ENCODE results near the gene PSME3.
A peak's percentile ranks its signal among the peaks of the same experiment; 100 is the strongest.

The PSME3 gene

GRCh38 chr17:42848093-42848492 lies 14.9 kb downstream of the PSME3 start:
- no peak overlapping the region for H4K91ac ChIP-seq (ENCODE audit: low read length)
- no peak overlapping the region for H3K23ac ChIP-seq (ENCODE audit: low read length in 2 of 2)
- peaks cover 5 to 20% of the 10 kb centered on the region in 2 experiments for H3K27me3 ChIP-seq (ENCODE audit: control insufficient read depth in 1 of 2, insufficient read depth in 1 of 2, low read length in 2 of 2)
- peaks cover 27 to 31% of the 10 kb centered on the region in 2 experiments for H3K36me3 ChIP-seq (ENCODE audit: control insufficient read depth in 1 of 2, insufficient read depth in 2 of 2, low read depth in 1 of 2, low read length in 2 of 2)
- no peak overlapping the region for H2BK12ac ChIP-seq (ENCODE audit: low read length in 2 of 2)
- 75% methylated on average over 2 of the region's 3 CpGs for WGBS
- no peak overlapping the region for H2BK15ac ChIP-seq (ENCODE audit: low read depth, poor library complexity, severe bottlenecking)
- no peak overlapping the region for H4K8ac ChIP-seq (ENCODE audit: low read length)
- H3K27ac ChIP-seq (ENCODE audit: low read length, poor library complexity, severe bottlenecking): no peak overlapping the region
- no peak overlapping the region for H2AFZ ChIP-seq (ENCODE audit: low read depth, low read length)
- H3K4me2 ChIP-seq (ENCODE audit: low read length, poor library complexity, severe bottlenecking): no peak overlapping the region
- no peak overlapping the region for H3K4ac ChIP-seq (ENCODE audit: low read depth in 1 of 2, low read length in 2 of 2)
- H3K18ac ChIP-seq (ENCODE audit: low read depth in 1 of 2, low read length in 2 of 2): no peak overlapping the region
- no peak overlapping the region for H3K4me3 ChIP-seq (ENCODE audit: insufficient read depth in 1 of 2, low read depth in 1 of 2, low read length in 2 of 2)
- H3K9me3 ChIP-seq (ENCODE audit: control insufficient read depth, low read length): no peaks in the 10 kb centered on the region
- no peak overlapping the region for H2BK120ac ChIP-seq (ENCODE audit: low read depth, low read length)
- H2BK5ac ChIP-seq (ENCODE audit: low read depth, low read length, poor library complexity, severe bottlenecking): no peak overlapping the region
- no peak overlapping the region for H2AK5ac ChIP-seq (ENCODE audit: low read length, severe bottlenecking)
- no peak overlapping the region for H3K9ac ChIP-seq (ENCODE audit: low read length)
- peaks cover 8% of the 10 kb centered on the region for H3K79me1 ChIP-seq (replicated peaks; ENCODE audit: low read length, poor library complexity, severe bottlenecking)
- peaks cover 11% of the 10 kb centered on the region for H3K4me1 ChIP-seq (ENCODE audit: control insufficient read depth, insufficient read depth, low read depth, low read length)
- no peak for DNase-seq
- H3K14ac ChIP-seq (ENCODE audit: low read length in 2 of 2): no peak overlapping the region

- H3K23ac ChIP-seq (ENCODE audit: low read length in 2 of 2): no peak overlapping the region
- H3K9ac ChIP-seq (ENCODE audit: low read length): no peak overlapping the region
- no peak overlapping the region for H2BK12ac ChIP-seq (ENCODE audit: low read length in 2 of 2)
- H2BK15ac ChIP-seq (ENCODE audit: low read depth, poor library complexity, severe bottlenecking): no peak overlapping the region
- H3K9me3 ChIP-seq (ENCODE audit: control insufficient read depth, low read length): no peaks in the 10 kb centered on the region
- H3K18ac ChIP-seq (ENCODE audit: low read depth in 1 of 2, low read length in 2 of 2): no peak overlapping the region
- no peak overlapping the region for H4K8ac ChIP-seq (ENCODE audit: low read length)
- H3K79me1 ChIP-seq (replicated peaks; ENCODE audit: low read length, poor library complexity, severe bottlenecking): peaks cover 7% of the 10 kb centered on the region
- H4K91ac ChIP-seq (ENCODE audit: low read length): no peak overlapping the region
- H3K4ac ChIP-seq (ENCODE audit: low read depth in 1 of 2, low read length in 2 of 2): no peak overlapping the region
- H3K4me3 ChIP-seq (ENCODE audit: insufficient read depth in 1 of 2, low read depth in 1 of 2, low read length in 2 of 2): no peak overlapping the region
- H2AFZ ChIP-seq (ENCODE audit: low read depth, low read length): no peak overlapping the region
- no peak overlapping the region for H2BK120ac ChIP-seq (ENCODE audit: low read depth, low read length)
- DNase-seq: no peak
- H3K36me3 ChIP-seq (ENCODE audit: control insufficient read depth in 1 of 2, insufficient read depth in 2 of 2, low read depth in 1 of 2, low read length in 2 of 2): peaks cover 18 to 26% of the 10 kb centered on the region in 2 experiments
- H2AK5ac ChIP-seq (ENCODE audit: low read length, severe bottlenecking): no peak overlapping the region
- H2BK5ac ChIP-seq (ENCODE audit: low read depth, low read length, poor library complexity, severe bottlenecking): no peak overlapping the region
- peaks cover 8 to 24% of the 10 kb centered on the region in 2 experiments for H3K27me3 ChIP-seq (ENCODE audit: control insufficient read depth in 1 of 2, insufficient read depth in 1 of 2, low read length in 2 of 2)
- 80% methylated on average over 1 of the region's 9 CpGs for WGBS
- peaks cover 11% of the 10 kb centered on the region for H3K4me1 ChIP-seq (ENCODE audit: control insufficient read depth, insufficient read depth, low read depth, low read length)
- H3K4me2 ChIP-seq (ENCODE audit: low read length, poor library complexity, severe bottlenecking): no peak overlapping the region
- no peak overlapping the region for H3K27ac ChIP-seq (ENCODE audit: low read length, poor library complexity, severe bottlenecking)
- H3K14ac ChIP-seq (ENCODE audit: low read length in 2 of 2): no peak overlapping the region
Observed at GRCh38 chr17:42849031-42849430, 15.8 kb downstream of the PSME3 start.

- Histone ChIP-seq H2BK5ac (ENCODE audit: low read depth, low read length, poor library complexity, severe bottlenecking) (no peak overlapping the region), H3K4me3 (ENCODE audit: insufficient read depth in 1 of 2, low read depth in 1 of 2, low read length in 2 of 2) (no peak overlapping the region), H2BK12ac (ENCODE audit: low read length in 2 of 2) (no peak overlapping the region), H4K91ac (ENCODE audit: low read length) (no peak overlapping the region), H2AFZ (ENCODE audit: low read depth, low read length) (no peak overlapping the region), H3K14ac (ENCODE audit: low read length in 2 of 2) (no peak overlapping the region), H4K8ac (ENCODE audit: low read length) (no peak overlapping the region), H3K18ac (ENCODE audit: low read depth in 1 of 2, low read length in 2 of 2) (no peak overlapping the region), H3K9me3 (ENCODE audit: control insufficient read depth, low read length) (no peaks in the 10 kb centered on the region), H2BK120ac (ENCODE audit: low read depth, low read length) (no peak overlapping the region), H3K4me2 (ENCODE audit: low read length, poor library complexity, severe bottlenecking) (no peak overlapping the region), H2AK5ac (ENCODE audit: low read length, severe bottlenecking) (no peak overlapping the region), H3K4ac (ENCODE audit: low read depth in 1 of 2, low read length in 2 of 2) (no peak overlapping the region), H3K9ac (ENCODE audit: low read length) (no peak overlapping the region), H3K36me3 (ENCODE audit: control insufficient read depth in 1 of 2, insufficient read depth in 2 of 2, low read depth in 1 of 2, low read length in 2 of 2) (peaks cover 12 to 20% of the 10 kb centered on the region in 2 experiments), H3K23ac (ENCODE audit: low read length in 2 of 2) (no peak overlapping the region), H3K79me1 (replicated peaks; ENCODE audit: low read length, poor library complexity, severe bottlenecking) (peaks cover 4% of the 10 kb centered on the region), H3K27me3 (ENCODE audit: control insufficient read depth in 1 of 2, insufficient read depth in 1 of 2, low read length in 2 of 2) (peaks cover 8 to 24% of the 10 kb centered on the region in 2 experiments), H3K4me1 (ENCODE audit: control insufficient read depth, insufficient read depth, low read depth, low read length) (peaks cover 11% of the 10 kb centered on the region), H2BK15ac (ENCODE audit: low read depth, poor library complexity, severe bottlenecking) (no peak overlapping the region), H3K27ac (ENCODE audit: low read length, poor library complexity, severe bottlenecking) (no peak overlapping the region)
- 81% methylated on average over 8 of the region's 8 CpGs for whole genome bisulfite sequencing
- no peak for DNase-seq
Observed at GRCh38 chr17:42849451-42850181, 16.4 kb downstream of the PSME3 start.

DNA sequence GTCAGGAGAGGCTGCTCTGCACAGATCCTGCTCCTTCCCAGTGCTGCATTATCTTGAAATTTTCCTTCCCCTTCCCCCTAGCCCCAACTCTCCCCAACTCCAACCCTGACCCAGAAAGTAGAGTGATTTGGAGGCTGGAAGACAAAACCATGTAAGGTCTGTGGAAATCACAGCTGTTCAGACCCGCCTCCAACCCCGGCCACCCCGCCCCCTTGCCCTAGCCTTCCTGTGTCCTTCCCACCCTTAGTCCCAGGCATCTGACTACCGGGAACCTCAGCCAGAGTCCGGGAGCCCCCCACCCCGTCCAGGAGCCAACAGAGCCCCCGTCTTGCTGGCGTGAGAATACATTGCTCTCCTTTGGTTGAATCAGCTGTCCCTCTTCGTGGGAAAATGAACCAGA lies 17.8 kb downstream of the PSME3 start, which contains the start of gene AOC3:
AOC3 (plus strand) TSS at position 246 of the 400 bp plus-strand sequence; CDS start at position 391, 145 bp downstream.
- no peak within 1 kb of the TSS for H3K18ac ChIP-seq (ENCODE audit: low read depth in 1 of 2, low read length in 2 of 2)
- H3K9me3 ChIP-seq (ENCODE audit: control insufficient read depth, low read length): no peaks in the 10 kb centered on the region
- peaks cover 11% of the 10 kb centered on the region for H3K4me1 ChIP-seq (ENCODE audit: control insufficient read depth, insufficient read depth, low read depth, low read length)
- H3K79me1 ChIP-seq (replicated peaks; ENCODE audit: low read length, poor library complexity, severe bottlenecking): no peaks in the 10 kb centered on the region
- no peak within 1 kb of the TSS for H3K9ac ChIP-seq (ENCODE audit: low read length)
- no peak within 1 kb of the TSS for H2BK15ac ChIP-seq (ENCODE audit: low read depth, poor library complexity, severe bottlenecking)
- WGBS: 71% methylated on average over 9 of the region's 9 CpGs
- peaks cover 0 to 7% of the 10 kb centered on the region in 2 experiments for H3K36me3 ChIP-seq (ENCODE audit: control insufficient read depth in 1 of 2, insufficient read depth in 2 of 2, low read depth in 1 of 2, low read length in 2 of 2)
- H2BK120ac ChIP-seq (ENCODE audit: low read depth, low read length): no peak within 1 kb of the TSS
- no peak within 1 kb of the TSS for H4K91ac ChIP-seq (ENCODE audit: low read length)
- H2BK5ac ChIP-seq (ENCODE audit: low read depth, low read length, poor library complexity, severe bottlenecking): no peak within 1 kb of the TSS
- no peak within 1 kb of the TSS for H3K4ac ChIP-seq (ENCODE audit: low read depth in 1 of 2, low read length in 2 of 2)
- H3K14ac ChIP-seq (ENCODE audit: low read length in 2 of 2): no peak within 1 kb of the TSS
- H3K27me3 ChIP-seq (ENCODE audit: control insufficient read depth in 1 of 2, insufficient read depth in 1 of 2, low read length in 2 of 2): peaks cover 13 to 27% of the 10 kb centered on the region in 2 experiments
- H3K4me3 ChIP-seq (ENCODE audit: insufficient read depth in 1 of 2, low read depth in 1 of 2, low read length in 2 of 2): no peak within 1 kb of the TSS
- H3K27ac ChIP-seq (ENCODE audit: low read length, poor library complexity, severe bottlenecking): no peak within 1 kb of the TSS
- H2AK5ac ChIP-seq (ENCODE audit: low read length, severe bottlenecking): no peak within 1 kb of the TSS
- H4K8ac ChIP-seq (ENCODE audit: low read length): no peak within 1 kb of the TSS
- H2BK12ac ChIP-seq (ENCODE audit: low read length in 2 of 2): no peak within 1 kb of the TSS
- peak within 1 kb of the TSS in 1 of 2 experiments; percentile 28 for H3K23ac ChIP-seq (ENCODE audit: low read length in 2 of 2)
- DNase-seq: no peak
- H2AFZ ChIP-seq (ENCODE audit: low read depth, low read length): no peak within 1 kb of the TSS
- H3K4me2 ChIP-seq (ENCODE audit: low read length, poor library complexity, severe bottlenecking): no peak within 1 kb of the TSS

Measured in mesenchymal stem cell (in vitro differentiated cells and primary cell).